Panc1 (cell line): ENCODE measurements around the gene NEK7. TPM values are rescaled to one million over a fixed set of nuclear protein-coding genes. Genes with fewer than 3 reads are reported as not detected.

Experiments
- ATAC-seq: fragments of 200-7000 bp; cut with Tn5 transposase; 2 replicates; pipeline ENCODE4 v1.9.1; 2020; ENCODE audit warnings: mild to moderate bottlenecking, moderate library complexity
- BruUV-seq: library from RNA; stranded (reverse); fragments of 400-500 nt; replicated peaks from 2 replicates; lab custom pipeline; 2021; lab: Mats Ljungman, UMichigan
- CTCF ChIA-PET: fragments of 300-600 bp; sonication (Branson Sonifier 250); formaldehyde crosslinking; loops from one replicate; lab custom pipeline; 2022; ENCODE audit warnings: antibody characterized with exemption; lab: Charles Lee
- POLR2A ChIA-PET: fragments of 300-600 bp; sonication (Branson Sonifier 250); formaldehyde crosslinking; loops from one replicate; lab custom pipeline; 2022; ENCODE audit warnings: antibody characterized with exemption; lab: Charles Lee
- DNase-seq: peaks from one replicate; pipeline ENCODE4 v3.0.0-alpha.2; 2010; ENCODE audit warnings: low read depth, low spot score
- H3K27ac ChIP-seq: 2 replicates; pipeline ENCODE4 v1.5.1; 2011; ENCODE audit warnings: mild to moderate bottlenecking, low read length, inconsistent platforms
- H3K27me3 ChIP-seq: fragments of 200-500 bp; sonication (Bioruptor generic); 2 replicates; pipeline ENCODE4 v1.6.0; 2014; ENCODE audit warnings: low read length, inconsistent platforms; ENCODE audit not compliant: control insufficient read depth, insufficient read depth
- H3K36me3 ChIP-seq: fragments of 200-500 bp; sonication (Bioruptor generic); 2 replicates; pipeline ENCODE4 v1.5.1; 2014; ENCODE audit warnings: inconsistent platforms, mild to moderate bottlenecking, low read length, moderate library complexity; ENCODE audit not compliant: control insufficient read depth, insufficient read depth
- H3K4me1 ChIP-seq: 2 replicates; pipeline ENCODE4 v1.5.1; 2011; ENCODE audit warnings: inconsistent platforms, mild to moderate bottlenecking, low read length, moderate library complexity; ENCODE audit not compliant: control insufficient read depth, insufficient read depth
- H3K4me3 ChIP-seq, 2 experiments: 2 replicates each; pipeline ENCODE4 v1.5.1; 2011 to 2012; ENCODE audit warnings: low read depth in 2 of 2, low read length in 2 of 2, mild to moderate bottlenecking in 2 of 2, inconsistent platforms in 1 of 2, moderate library complexity in 1 of 2
- H3K9me3 ChIP-seq: fragments of 200-500 bp; sonication (Bioruptor generic); 2 replicates; pipeline ENCODE4 v1.5.1; 2014; ENCODE audit warnings: low read depth, mild to moderate bottlenecking, inconsistent platforms, low read length, moderate library complexity; ENCODE audit not compliant: control insufficient read depth, insufficient read depth
- POLR2AphosphoS5 ChIP-seq: IDR thresholded peaks from 2 replicates; pipeline ENCODE4 v1.6.1; 2012; ENCODE audit warnings: mild to moderate bottlenecking, low read depth, low read length, moderate library complexity
- SIN3A ChIP-seq: IDR thresholded peaks from 2 replicates; pipeline ENCODE4 v1.6.1; 2012; ENCODE audit warnings: low read depth, mild to moderate bottlenecking, low read length, moderate library complexity, borderline replicate concordance; ENCODE audit not compliant: insufficient read depth
- TCF7L2 ChIP-seq: IDR thresholded peaks from 2 replicates; pipeline ENCODE4 v1.6.1; 2011; ENCODE audit warnings: mild to moderate bottlenecking, low read depth, low read length, inconsistent platforms
- in situ Hi-C: cut with HindIII; loops from 2 replicates; pipeline ENCODE4 v1.10.0; 2016; ENCODE audit warnings: low sequenced_read_pairs, low pct_unique_long_range_greater_than_20kb
- intact Hi-C: fragments of 100-400 bp; cut with micrococcal nuclease; formaldehyde crosslinking; loops from one replicate; pipeline ENCODE4 v1.10.0; 2022; ENCODE audit not compliant: unreplicated experiment
- total RNA-seq: library from RNA; stranded (reverse); gene quantifications from one replicate; pipeline ENCODE4 v1.2.1, GENCODE V29; 2021; ENCODE audit not compliant: unreplicated experiment
- TF ChIP-seq, protein P1 (sequence below): fragments of 450-650 bp; IDR thresholded peaks from 2 replicates; pipeline ENCODE4 v1.5.1; 2017; ENCODE audit warnings: mild to moderate bottlenecking
- TF ChIP-seq, protein P2 (sequence below), 2 experiments: IDR thresholded peaks; 2 replicates each; pipeline ENCODE4 v1.6.1; 2011 to 2012; ENCODE audit warnings: low read depth in 2 of 2, control low read depth in 1 of 2, low read length in 1 of 2, mild to moderate bottlenecking in 1 of 2, moderate library complexity in 1 of 2; ENCODE audit not compliant: insufficient read depth in 1 of 2

Gene NEK7
- total RNA-seq, 1 experiment from 2014 or later: 53.0 TPM

DNA sequence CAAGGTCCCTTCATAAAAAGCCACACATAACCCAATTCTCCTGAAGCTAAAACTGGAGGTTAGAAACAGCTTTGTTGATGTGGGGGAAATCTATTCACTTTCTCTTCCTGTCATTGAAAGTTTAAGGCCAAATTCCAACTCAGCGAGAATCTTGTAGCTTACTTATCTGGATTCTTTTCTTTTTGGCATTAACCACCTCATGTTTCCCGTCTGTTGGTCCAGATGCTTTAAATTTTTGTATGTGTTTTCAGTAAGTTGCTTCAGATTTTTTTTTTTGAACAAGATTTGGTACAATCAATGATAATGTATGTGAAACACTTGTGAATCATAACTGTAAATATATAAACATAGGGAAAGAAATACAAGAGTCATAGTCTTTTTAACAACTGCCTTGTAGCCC, 33.7 kb upstream of the NEK7 start:
- no peak overlapping the region for H3K27ac ChIP-seq
- no peak for DNase-seq
- no peaks in the 10 kb centered on the region for H3K9me3 ChIP-seq
- no TSS peak for BruUV-seq
- no peaks in the 10 kb centered on the region for H3K36me3 ChIP-seq
- in situ Hi-C loops (no loop called here), intact Hi-C loops (no loop called here)
- no peaks in the 10 kb centered on the region for H3K27me3 ChIP-seq
- no peak for TF ChIP-seq POLR2AphosphoS5
- TF ChIP-seq, protein P1, sequence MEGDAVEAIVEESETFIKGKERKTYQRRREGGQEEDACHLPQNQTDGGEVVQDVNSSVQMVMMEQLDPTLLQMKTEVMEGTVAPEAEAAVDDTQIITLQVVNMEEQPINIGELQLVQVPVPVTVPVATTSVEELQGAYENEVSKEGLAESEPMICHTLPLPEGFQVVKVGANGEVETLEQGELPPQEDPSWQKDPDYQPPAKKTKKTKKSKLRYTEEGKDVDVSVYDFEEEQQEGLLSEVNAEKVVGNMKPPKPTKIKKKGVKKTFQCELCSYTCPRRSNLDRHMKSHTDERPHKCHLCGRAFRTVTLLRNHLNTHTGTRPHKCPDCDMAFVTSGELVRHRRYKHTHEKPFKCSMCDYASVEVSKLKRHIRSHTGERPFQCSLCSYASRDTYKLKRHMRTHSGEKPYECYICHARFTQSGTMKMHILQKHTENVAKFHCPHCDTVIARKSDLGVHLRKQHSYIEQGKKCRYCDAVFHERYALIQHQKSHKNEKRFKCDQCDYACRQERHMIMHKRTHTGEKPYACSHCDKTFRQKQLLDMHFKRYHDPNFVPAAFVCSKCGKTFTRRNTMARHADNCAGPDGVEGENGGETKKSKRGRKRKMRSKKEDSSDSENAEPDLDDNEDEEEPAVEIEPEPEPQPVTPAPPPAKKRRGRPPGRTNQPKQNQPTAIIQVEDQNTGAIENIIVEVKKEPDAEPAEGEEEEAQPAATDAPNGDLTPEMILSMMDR: no peak
- TF ChIP-seq, protein P2, sequence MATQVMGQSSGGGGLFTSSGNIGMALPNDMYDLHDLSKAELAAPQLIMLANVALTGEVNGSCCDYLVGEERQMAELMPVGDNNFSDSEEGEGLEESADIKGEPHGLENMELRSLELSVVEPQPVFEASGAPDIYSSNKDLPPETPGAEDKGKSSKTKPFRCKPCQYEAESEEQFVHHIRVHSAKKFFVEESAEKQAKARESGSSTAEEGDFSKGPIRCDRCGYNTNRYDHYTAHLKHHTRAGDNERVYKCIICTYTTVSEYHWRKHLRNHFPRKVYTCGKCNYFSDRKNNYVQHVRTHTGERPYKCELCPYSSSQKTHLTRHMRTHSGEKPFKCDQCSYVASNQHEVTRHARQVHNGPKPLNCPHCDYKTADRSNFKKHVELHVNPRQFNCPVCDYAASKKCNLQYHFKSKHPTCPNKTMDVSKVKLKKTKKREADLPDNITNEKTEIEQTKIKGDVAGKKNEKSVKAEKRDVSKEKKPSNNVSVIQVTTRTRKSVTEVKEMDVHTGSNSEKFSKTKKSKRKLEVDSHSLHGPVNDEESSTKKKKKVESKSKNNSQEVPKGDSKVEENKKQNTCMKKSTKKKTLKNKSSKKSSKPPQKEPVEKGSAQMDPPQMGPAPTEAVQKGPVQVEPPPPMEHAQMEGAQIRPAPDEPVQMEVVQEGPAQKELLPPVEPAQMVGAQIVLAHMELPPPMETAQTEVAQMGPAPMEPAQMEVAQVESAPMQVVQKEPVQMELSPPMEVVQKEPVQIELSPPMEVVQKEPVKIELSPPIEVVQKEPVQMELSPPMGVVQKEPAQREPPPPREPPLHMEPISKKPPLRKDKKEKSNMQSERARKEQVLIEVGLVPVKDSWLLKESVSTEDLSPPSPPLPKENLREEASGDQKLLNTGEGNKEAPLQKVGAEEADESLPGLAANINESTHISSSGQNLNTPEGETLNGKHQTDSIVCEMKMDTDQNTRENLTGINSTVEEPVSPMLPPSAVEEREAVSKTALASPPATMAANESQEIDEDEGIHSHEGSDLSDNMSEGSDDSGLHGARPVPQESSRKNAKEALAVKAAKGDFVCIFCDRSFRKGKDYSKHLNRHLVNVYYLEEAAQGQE (IDR thresholded peaks at IDR 0.05; ENCODE audit: insufficient read depth in 1 of 2, low read depth in 2 of 2, low read length in 1 of 2): no peak
- TF ChIP-seq SIN3A: no peak
- TF ChIP-seq TCF7L2: no peak
- ATAC-seq: no peak
- ChIA-PET POLR2A (no interaction called here), CTCF (no interaction called here)
- no peak overlapping the region for H3K4me3 ChIP-seq
- no peaks in the 10 kb centered on the region for H3K4me1 ChIP-seq

DNA sequence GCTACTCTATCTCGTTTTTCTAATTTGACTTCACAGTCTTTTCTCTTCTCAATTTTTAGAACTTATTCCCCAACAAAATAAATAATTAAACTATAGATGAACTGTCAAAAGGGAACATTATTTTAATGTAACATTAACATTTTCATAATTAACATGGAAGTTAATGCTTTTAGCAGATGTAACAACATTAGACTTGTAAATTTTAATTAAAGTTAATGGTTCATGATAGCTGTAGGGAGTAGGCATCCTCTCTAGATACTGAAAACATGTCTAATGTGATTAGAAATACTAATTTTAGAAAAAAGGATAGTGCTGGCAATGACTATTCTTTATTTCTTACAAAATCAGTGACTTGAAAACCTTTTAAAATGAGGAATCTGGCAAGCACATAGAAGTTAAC, 32.1 kb upstream of the NEK7 start:
- Histone ChIP-seq H3K4me1 (no peaks in the 10 kb centered on the region), H3K27ac (no peak overlapping the region), H3K9me3 (no peaks in the 10 kb centered on the region), H3K4me3 (no peak overlapping the region), H3K27me3 (no peaks in the 10 kb centered on the region), H3K36me3 (no peaks in the 10 kb centered on the region)
- CTCF ChIA-PET: no interaction called here
- intact Hi-C loops (no loop called here), in situ Hi-C loops (no loop called here)
- BruUV-seq: no TSS peak
- no peak for ATAC-seq
- DNase-seq: no peak
- POLR2A ChIA-PET: no interaction called here
- TF ChIP-seq, protein P1: no peak
- TF ChIP-seq, protein P2 (IDR thresholded peaks at IDR 0.05; ENCODE audit: insufficient read depth in 1 of 2, low read depth in 2 of 2, low read length in 1 of 2): no peak
- TF ChIP-seq SIN3A: no peak
- no peak for TF ChIP-seq POLR2AphosphoS5
- TF ChIP-seq TCF7L2: no peak
